Kidney epithelial cell (primary cell): ENCODE results near the gene CLSTN2. TPM values are rescaled to one million over a fixed set of nuclear protein-coding genes. Genes with fewer than 3 reads are reported as not detected.

Source experiments
- DNase-seq: peaks from one replicate; pipeline ENCODE4 v3.0.0-alpha.2; 2010; ENCODE audit warnings: low read depth
- H3K27me3 ChIP-seq: 2 replicates; pipeline ENCODE4 v1.6.0; 2011; ENCODE audit warnings: low read length; ENCODE audit not compliant: control insufficient read depth, insufficient read depth
- H3K36me3 ChIP-seq: 2 replicates; pipeline ENCODE4 v1.5.1; 2011; ENCODE audit warnings: low read length; ENCODE audit not compliant: control insufficient read depth, insufficient read depth
- H3K4me3 ChIP-seq: 2 replicates; pipeline ENCODE4 v1.5.1; 2011; ENCODE audit warnings: low read depth, mild to moderate bottlenecking, control low read depth, low read length
- total RNA-seq: library from RNA; depleted of rRNA; stranded (reverse); fragments of >200 nt; gene quantifications from 2 replicates; pipeline ENCODE4 v1.2.3, GENCODE V29; 2015
- TF ChIP-seq, protein P1 (sequence below): IDR thresholded peaks from 2 replicates; pipeline ENCODE4 v1.5.1; 2011; ENCODE audit warnings: mild to moderate bottlenecking, moderate library complexity, low read length, control low read depth, inconsistent platforms; ENCODE audit not compliant: insufficient read depth, poor library complexity, severe bottlenecking

The CLSTN2 gene
- total RNA-seq, 1 donor from 2014 or later = 10.9 TPM

DNA sequence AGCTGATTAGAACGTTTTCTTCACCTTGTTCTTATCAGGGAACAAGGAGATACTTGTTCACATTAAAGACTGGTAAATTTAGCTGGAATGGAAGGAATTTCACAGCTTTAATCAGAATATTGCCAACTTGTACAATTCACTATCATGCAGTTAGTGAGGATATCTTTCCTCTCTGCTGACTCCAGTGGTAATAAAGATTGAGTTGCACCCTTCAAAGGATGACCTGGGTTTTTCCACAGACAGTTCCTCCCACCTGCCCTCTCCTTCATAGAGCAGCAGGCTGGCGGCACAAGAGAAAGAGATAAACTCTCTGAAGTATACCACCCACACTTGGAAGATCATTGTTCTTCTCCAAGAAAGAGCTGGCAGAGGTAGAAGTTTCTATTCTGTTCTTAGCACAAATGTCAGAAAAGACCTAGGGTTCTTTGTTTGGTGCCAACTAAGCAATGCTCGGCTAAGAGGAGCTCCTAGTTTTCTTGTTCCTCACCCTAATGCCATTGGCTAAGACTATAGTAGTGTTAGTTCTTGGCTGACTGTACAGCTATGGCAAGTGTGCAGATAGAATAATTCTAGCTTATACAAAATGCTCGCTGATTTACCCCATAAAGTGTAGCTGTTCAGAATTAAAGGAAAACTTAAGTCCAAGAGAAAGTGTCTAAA lies 169.1 kb downstream of the CLSTN2 start:
- TF ChIP-seq, protein P1, sequence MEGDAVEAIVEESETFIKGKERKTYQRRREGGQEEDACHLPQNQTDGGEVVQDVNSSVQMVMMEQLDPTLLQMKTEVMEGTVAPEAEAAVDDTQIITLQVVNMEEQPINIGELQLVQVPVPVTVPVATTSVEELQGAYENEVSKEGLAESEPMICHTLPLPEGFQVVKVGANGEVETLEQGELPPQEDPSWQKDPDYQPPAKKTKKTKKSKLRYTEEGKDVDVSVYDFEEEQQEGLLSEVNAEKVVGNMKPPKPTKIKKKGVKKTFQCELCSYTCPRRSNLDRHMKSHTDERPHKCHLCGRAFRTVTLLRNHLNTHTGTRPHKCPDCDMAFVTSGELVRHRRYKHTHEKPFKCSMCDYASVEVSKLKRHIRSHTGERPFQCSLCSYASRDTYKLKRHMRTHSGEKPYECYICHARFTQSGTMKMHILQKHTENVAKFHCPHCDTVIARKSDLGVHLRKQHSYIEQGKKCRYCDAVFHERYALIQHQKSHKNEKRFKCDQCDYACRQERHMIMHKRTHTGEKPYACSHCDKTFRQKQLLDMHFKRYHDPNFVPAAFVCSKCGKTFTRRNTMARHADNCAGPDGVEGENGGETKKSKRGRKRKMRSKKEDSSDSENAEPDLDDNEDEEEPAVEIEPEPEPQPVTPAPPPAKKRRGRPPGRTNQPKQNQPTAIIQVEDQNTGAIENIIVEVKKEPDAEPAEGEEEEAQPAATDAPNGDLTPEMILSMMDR = no peak
- H3K27me3 ChIP-seq = no peaks in the 10 kb centered on the region
- DNase-seq = no peak

DNA sequence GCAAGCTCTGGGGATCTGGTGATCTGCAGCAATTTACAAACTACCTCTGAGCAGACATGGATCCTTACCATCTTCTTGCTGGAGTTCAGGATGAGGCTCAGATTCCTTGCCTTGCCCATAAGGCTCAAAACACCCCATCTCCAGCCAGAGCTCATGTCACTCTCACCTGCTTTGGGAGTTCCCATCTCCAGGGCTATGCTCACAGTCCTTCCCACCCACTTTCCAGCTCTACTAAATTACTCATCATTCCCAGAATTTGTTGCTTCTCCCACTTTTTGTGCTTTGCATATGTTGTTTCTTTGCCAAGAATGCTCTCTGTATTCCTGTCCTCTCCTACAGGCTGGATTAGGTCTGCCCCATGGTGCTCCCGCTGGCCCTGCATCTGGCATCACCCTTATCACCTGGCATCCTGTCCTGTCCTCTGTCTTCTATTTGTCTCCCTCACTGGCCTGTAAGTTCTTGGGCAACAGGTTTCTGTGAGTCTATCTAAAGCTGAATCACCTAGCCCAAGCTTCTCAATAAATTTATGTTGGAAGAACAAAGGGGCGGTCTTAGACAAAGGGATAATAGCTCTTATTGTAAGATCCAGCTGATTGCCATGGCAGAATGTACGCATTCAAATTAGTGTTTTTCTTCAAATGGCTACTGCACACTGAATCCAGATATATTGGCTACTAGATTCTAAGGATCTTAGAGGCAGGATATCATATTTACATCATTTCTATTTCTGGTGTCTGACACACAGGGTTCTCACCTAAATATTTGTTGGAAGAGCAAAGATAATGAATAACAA lies 179.2 kb downstream of the CLSTN2 start:
- no peak for DNase-seq
- TF ChIP-seq, protein P1 = no peak
- Histone ChIP-seq H3K36me3 (no peaks in the 10 kb centered on the region), H3K27me3 (no peaks in the 10 kb centered on the region), H3K4me3 (no peak overlapping the region)

More for the DNA sequence above, 169.1 kb downstream of the CLSTN2 start:
- Histone ChIP-seq H3K36me3 (no peaks in the 10 kb centered on the region), H3K4me3 (no peak overlapping the region)

DNA sequence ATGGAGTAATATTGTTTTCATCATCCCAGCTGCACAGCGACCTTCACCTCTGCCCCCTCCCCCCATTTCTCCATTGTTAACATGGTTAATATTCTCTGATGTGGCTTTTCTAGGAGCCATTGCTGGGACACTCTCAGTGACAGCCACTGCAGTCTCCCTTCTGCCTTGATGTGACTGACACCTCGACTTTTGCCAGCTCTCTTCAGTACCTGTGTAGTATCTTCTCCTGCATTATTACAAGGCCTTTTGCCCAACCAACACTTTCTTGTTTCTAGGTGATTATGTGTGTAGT lies 179.8 kb downstream of the CLSTN2 start:
- no peak overlapping the region for H3K4me3 ChIP-seq

DNA sequence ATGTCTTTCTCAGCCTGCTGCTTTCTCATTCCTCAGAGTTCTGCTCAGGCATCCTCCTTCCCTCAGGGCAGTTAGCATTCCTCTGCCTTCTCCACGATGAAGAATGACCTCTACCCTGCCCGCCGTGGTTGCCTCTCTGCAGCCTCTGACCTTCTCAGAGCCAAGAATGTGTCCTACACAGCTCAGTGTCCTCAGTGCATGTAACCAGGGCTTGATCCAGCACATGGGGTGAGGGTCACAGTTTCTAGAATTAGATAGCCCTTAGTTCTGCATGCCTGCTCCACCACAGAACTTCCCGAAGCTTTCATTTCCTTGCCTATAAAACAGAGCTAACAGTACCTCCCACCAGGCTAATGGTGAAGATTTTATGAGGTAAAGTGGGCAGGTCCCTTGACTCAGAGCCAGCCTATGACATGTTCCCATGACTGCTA lies 182.1 kb downstream of the CLSTN2 start:
- no peaks in the 10 kb centered on the region for H3K36me3 ChIP-seq
- DNase-seq = peak; percentile 63
- TF ChIP-seq, protein P1 = no peak
- H3K4me3 ChIP-seq = no peak overlapping the region
- H3K27me3 ChIP-seq = no peaks in the 10 kb centered on the region

More for the DNA sequence above, 179.8 kb downstream of the CLSTN2 start:
- TF ChIP-seq, protein P1 = no peak
- no peaks in the 10 kb centered on the region for H3K27me3 ChIP-seq
- DNase-seq = no peak
- no peaks in the 10 kb centered on the region for H3K36me3 ChIP-seq

DNA sequence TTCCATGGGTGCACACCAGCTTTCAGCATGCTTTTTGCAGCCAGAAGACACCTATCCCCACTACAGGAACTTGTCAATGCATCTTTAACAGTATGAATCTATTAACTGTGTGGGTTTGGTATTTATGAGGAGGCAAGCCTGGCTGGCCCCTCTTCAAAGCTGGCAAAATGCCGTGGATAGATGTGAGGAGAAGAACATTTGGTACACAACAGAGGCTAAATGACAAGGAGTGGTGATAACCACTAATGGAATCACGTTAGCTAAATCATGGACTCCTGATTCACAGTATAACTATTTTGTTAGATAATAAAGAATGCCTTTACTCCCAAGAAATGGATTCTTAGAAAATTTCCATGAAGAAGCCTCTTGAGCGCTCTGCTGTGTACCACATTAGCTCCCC lies 187.2 kb downstream of the CLSTN2 start:
- H3K36me3 ChIP-seq = no peaks in the 10 kb centered on the region
- no peaks in the 10 kb centered on the region for H3K27me3 ChIP-seq
- no peak for DNase-seq
- no peak overlapping the region for H3K4me3 ChIP-seq
- TF ChIP-seq, protein P1 = no peak
